GM21717 (cell line): ENCODE data around the gene BTBD9.
"Not testable (repeated sequence)": the region's sequence is repeated elsewhere in the genome, so short reads cannot be mapped to it uniquely, and the experiment has no call there.

Source experiments
- ATAC-seq: cut with Tn5 transposase; IDR thresholded peaks from one replicate; pipeline ENCODE4 v1.9.1; 2021; ENCODE audit warnings: mild to moderate bottlenecking, moderate library complexity; ENCODE audit not compliant: unreplicated experiment

BTBD9 gene

DNA sequence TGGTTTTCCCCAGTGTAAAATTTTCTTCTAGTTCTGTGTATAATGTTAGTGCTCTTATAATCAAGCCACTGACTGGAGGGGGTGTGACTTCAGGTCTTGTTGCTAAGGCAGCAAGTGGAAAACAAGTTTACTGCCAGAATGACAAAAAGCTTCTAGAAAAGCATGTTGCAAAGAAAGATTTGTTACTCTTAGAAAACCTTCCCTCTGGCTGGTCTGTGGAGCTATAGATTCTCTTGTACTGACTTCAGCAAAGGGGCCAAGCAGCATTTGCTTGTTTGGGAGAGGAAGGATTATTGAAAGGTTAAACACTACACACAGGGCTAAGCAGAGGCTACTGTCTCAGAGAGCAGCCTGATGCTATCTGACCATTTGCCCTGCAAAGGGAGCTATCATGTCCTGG lies 288.8 kb downstream of the BTBD9 start:
- ATAC-seq: no peak

DNA sequence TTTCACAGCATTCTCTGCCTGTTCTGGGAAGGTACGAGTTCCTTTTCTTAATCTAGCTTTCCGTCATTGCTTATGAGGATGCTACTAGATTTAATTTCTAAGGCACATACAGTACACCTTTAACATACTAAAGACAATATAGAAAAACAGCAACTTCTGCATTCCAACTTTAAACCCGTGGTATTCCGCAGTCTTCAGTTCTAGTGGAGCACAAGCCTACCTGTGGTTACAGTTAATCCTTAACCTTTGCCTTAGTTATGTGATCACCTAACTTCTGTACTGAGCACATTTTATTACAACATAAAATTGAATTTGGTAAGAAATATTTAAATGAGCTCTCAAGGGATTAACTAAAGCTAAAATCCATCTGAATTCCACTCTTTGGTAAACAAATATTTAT lies 289.5 kb downstream of the BTBD9 start:
- no peak for ATAC-seq

DNA sequence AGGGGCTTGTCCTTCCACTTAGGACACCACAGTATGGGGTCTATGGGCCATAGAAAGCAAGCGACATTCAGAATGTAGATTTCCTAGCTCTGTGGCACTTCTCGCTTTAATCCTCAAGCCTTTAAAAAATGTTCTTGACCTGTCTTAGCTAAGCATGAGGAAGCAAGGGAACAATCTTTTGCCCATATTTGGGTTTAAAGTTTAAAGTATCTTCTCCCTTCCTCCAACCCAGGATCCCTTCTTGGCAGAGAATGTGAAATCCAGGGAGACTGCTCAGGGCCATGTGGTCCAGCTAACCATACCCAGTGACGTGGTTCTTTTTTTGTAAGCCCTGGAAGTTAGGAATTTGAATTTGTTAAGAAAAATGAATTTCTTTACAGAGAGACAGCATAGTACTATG lies 289.9 kb downstream of the BTBD9 start:
- ATAC-seq: no peak

DNA sequence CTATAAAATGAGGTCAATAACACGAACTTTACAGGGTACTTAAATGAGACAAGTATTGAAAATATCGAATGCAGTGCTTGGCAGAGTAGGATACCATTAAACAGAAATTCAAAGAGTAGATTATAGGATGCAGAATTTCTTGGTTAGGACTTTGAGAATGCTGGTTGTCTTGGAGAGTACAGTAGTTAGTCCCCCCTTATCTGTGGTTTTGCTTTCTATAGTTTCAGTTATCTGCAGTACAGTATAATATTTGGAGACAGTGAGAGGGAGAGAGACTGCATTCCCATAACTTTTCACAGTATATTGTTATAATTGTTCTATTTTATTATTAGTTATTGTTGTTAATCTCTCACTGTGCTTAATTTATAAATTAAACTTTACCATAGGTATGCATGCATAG lies 290.5 kb downstream of the BTBD9 start:
- ATAC-seq: no peak

DNA sequence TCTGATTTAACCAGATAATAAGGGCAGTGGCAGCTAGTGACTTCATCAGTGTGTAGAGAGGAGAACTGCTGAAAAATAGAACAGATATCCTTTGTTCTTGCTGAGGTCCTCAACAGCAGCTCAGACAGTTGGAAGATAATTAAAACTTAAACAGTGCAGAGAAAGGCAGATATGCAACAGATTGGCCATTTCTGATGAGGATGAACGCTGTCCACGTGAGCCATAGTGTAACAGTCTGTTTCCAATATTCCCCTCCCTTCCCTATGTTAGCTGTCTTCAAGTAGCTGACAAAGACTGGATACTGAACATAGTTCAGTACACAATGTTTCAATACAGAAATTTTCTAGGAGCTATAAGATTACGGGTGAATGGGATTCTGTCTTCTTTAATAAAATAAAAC lies 291.4 kb downstream of the BTBD9 start:
- ATAC-seq: no peak

DNA sequence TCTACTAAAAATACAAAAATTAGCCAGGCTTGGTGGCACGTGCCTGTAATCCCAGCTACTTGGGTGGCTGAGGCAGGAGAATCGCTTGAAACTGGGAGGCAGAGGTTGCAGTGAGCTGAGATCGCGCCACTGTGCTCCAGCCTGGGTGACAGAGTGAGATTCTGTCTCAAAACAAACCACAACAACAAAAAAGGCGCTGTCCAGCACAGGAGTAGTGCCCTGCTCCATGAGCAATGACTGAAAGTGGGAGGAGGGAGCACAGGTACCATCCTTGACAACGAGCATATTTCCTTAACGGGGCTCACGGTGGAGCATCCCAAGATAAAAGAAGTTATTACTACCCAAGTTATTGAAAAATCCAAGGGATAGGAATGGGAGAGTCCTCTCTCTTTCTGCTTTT lies 291.9 kb downstream of the BTBD9 start:
- not testable (repeated sequence) for ATAC-seq

DNA sequence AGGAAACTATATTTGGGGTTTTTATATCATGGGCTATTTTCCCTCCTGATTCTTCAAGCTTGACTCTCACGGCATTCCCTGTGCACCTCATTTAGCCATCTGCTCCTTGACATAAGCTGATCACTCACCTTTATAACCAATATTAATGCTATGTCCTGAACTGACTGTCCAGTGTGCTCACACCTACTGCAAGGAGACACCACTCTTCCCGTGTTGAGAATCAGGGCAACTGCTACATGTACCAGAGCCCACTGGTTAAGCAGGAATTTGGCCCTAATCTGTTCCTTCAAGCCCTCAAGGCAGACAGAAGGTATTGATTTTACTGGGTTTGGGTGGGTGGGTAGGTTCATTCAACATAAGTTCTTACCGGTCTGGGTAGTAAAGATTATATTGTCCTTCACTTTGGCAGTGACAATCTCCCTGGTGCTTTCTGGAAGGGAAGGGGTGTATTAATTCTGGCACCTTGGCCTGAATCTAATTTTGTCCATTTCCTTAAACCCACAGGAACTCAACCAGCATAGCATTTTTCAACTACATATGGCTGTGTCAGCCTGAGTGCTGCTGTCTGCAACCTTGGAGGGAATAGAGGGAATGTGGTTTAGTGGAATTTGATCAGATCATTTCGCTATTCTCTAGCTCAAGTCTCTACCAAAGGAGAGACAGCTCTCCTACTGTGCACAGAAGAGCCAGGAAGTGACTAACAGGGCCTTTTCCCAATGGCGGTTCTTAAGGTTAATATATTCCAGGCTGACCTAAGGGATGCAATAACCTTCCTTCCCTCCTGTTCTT lies 293.2 kb downstream of the BTBD9 start:
- ATAC-seq: no peak

DNA sequence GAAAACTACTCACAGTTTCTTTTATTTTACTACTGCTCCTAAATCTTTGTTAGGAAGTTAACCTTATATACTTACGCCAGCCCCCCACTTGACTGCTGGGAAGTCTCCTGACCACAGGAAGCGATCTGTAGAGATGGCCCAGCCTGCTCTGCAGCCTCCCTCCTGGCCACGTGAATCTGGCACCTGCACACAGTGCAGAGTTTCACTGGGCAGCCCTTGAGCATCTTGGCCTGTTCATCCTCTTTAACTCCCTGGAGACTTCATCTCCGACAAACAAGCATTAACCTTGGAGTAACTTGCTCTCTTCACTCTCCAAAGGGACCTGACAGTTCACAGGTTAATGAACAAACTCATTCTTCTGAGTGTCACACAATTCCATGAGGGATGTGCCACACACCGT lies 294.1 kb downstream of the BTBD9 start:
- ATAC-seq: no peak

DNA sequence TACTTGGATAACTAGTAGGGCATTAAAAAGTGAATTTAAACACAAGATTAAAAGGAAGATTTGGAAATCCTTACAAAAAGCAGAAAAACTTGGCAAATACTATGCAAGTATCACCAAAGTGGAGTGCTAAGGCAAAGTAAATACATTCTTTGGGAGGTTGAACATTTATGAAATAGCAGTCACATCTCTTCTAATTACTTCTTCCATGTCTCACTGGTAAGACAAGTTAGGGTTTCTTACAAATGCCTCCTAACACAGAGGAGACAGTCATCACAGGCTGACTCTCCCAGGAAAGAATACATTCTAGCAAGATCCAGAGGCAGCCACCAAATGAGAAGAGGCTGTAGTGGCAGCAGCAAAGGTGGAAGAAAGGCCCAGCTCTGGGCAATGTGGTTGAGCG lies 298.2 kb downstream of the BTBD9 start:
- no peak for ATAC-seq

DNA sequence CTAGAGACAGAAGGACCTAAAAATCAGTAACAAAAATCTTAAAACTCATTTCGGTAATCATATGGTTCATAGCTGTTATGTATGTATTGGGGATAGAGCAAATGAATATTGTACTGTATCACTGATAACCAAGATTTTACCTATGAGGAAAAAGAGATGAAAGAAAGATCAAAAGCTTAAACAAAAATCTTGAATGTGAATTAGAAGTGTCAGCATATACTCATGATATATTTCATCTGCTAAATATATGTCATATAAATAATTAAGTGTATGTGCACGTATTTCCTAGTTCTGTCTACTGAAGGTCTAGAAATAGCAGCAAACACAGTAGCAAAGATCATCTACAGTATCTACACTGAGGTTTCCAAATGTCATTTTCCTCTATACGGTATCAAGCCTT lies 299.8 kb downstream of the BTBD9 start:
- no peak for ATAC-seq

DNA sequence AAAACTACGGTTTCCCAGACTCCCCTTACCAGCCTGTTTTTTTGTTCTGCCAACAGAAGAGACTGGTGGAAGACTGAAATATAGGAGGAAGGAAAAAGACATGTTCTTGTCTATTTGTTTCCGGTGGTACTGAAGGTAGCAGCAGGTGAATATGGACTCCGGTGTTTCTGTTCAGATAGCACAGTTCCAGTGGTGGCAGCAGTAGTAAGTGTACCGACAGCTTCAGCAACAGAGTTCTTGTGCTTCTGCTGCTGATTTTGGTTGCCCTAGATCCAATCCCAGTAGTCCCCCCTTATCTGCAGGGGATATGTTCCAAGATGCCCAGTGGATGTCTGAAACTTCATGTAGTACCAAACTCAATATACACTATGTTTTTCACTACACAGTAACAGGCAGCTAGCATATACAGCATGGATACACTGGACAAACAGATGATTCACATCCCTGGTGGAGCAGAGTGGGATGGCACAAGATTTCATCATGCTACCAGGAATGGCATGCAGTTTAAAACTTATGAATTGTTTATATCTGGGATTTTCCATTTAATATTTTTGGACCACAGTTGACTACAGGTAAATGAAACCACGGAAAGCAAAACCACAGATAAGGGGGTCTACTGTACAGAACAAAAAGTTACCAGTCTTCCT lies 301.8 kb downstream of the BTBD9 start:
- ATAC-seq: no peak

DNA sequence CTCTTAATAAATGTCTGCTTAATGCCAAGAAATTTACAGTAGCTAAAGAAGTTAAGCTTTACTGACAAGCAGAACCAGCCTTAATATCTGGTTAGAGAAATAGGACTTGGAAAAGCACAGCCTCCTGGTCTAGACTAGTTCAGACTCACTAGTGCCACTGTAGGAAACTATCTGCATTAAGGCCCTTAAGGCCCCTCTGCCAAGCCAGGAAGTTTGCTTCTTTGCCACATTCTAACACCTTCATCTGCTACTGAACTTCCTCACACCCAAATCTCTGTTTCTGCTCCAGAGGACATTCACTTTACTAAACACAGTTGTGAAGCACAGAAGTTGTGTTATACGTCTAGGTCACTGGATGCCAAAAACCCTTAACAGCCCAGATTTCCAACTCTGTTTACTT lies 302.8 kb downstream of the BTBD9 start:
- no peak for ATAC-seq

DNA sequence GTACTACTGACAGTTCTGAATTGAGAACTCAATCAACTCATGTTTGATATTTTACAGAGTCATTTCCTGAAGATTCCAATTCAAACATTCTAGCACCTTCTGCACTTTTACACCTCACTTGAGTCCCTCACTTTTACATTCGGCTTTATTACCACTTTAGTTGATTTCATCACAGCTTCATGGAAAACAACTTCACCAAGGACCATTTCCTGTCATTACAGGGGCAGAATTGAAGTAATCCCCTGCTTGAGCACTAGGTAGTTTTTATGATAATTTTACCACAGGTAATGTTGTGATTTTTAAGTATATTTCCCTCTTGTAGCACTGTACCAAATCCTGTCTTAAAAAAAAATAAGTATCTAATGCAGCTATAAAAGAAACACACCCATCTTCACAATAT lies 312.9 kb downstream of the BTBD9 start:
- ATAC-seq: no peak

DNA sequence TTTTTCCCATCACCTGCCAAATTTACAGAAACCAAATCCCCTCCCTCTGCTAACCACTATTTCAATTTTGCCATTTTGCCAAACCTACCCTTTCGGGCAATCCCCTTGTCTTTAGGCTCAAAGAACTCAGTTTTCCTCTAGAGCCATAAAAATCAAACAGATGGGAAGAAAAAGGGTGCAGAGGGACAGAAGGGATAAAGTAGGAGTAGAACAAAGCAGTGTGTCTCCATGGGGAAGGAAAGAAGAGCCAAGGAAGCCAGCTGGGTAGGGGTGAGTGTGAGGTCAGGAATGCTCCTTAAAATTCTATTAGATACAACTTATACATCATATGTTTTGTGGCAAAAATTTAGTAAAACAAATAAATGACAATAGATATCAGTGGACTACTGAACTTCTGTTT lies 316.5 kb downstream of the BTBD9 start:
- ATAC-seq: no peak

DNA sequence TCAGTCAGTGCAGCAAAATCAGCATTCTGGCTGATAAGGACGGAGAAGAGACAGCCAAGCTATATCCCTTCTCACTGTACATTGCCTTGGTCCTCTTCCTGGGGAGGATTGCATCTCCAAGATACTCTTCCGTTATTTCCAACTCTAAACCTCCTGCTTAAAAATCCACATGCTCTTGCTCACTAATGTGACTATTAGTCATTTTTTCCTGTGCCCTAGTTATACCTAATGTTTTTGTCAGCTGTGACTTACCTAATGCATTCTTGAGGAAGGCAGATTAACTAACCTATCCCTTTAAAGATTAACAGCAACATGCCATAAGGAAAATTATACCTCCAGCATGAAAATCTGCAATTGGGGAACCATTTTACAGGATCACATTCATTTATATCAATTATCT lies 317.6 kb downstream of the BTBD9 start:
- ATAC-seq: no peak

DNA sequence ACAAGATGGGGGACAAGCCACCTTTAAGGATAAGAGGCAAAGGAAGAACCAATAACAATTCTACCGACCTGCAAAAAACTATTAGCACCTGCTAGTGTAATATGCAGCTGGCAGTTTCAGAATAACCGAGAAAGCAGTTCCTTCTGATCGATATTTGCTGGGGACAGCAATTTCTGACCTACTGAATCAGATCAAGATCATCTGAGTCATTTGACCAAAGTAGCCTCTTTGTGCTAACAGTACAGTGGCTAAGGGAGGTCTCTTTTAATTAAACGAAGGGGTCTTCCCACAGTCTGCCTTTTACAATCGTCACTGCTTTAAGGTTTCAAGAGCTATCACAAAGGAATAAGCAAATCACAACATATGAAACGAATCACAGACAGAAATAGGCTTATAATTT lies 318.9 kb downstream of the BTBD9 start:
- peak; percentile 65 for ATAC-seq

DNA sequence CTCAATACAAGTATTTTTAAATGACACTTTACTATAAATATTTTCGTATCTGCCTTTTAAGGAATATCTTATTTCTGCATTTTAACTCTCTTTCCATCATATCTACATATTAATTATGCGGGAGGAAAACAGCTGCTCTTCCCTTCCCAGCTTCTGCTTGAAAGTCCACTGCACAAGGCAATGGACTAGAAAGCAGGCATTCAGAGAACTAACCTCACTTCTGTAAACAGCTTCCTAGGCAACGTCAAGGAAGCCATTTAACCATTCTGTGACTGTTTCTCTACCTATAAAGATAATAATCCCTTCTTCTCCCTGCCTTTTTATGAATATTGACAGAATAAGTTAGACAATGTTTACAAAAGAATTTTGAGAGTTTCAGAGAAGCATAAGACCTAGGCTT lies 319.4 kb downstream of the BTBD9 start:
- ATAC-seq: no peak

DNA sequence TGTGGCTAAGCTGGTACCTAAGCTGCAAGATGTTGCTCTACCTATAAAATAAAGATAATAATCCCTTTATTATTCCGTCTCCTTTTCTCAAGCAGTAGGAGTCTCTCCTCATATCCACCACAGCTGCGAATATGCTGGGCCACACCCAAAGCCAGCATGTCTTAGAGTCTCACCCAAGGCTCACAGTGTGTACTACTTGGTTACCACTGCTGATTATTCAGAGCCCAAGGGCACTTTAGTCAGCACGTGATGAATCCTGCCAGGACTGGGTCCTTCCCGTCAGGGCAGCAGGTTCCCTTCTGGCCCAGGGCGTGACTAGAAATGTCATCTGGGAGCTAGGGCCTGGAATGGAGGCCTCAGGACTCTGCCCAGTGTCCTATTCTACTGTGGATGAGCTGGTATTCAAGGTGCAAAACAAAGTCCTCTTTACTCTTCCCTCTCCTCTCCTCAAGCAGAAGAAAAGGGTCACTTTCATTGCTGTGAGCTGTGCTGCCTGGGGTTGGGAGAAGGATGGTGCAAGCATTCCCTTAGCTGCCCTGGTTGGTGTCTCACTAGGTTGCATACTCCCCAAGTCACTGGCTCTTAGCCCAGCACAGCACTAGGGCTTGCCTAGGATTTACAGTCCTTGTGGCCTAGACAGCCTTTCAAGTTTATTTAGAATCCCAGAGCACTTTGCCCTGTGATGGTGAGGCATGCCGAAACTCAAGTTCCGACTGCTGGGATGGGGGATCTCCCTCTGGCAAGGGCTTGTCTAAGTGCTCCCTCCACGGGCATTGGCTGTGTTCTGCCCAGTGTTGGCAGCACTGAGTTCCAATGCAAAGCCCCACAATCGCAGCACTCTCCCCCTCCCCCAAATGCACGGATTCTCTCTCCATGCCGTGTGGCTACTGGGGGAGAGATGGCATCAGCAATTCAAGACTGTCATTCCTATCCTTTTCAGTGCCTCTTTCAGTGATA lies 320.2 kb downstream of the BTBD9 start:
- ATAC-seq: no peak

DNA sequence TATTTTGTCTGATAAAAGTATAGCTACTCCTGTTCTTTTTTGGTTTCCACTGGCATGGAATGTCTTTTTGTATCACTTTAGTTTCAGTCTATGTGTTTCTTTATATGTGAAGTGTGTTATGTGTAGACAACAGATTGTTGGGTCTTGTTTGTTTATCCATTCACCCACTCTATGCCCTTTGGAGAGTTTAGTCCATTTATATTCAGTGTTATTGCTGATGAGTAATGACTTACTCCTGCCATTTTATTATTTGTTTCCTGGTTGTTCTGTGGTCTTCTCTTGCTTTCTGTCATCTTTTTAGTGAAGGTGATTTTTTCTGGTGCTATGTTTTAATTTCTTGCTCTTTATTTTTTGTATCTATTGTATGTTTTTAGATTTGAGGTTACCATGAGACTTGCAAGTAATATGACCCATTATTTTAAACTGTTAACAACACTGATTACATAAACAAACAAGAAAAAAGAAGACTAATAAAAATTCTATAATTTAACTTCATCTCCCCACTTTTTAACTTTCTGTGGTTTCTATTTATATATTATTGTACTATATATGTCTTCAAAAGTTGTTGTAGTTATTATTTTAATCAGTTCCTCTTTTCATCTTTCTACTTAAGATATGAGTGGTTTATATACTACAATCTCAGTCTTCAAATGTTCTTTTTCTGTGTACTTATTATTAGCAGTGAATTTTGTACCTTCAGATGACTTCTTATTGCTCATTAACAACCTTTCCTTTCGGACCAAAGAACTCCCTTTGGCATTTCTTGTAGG lies 323.4 kb downstream of the BTBD9 start:
- peak; percentile 51 for ATAC-seq

DNA sequence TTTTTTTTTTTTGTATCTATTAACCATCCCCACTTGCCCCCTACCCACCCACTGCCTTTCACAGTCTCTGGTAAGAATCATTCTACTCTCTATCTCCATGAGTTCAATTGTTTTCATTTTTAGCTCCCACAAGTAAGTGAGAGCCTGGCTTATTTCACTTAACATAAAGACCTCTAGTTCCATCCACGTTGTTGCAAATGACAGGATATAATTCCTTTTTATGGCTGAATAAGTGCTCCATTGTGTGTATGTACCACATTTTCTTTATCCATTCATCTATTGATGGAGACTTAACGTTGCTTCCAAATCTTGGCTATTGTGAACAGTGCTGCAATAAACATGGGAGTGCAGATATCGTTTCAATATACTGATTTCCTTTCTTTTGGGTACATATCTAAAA lies 328.5 kb downstream of the BTBD9 start:
- ATAC-seq: no peak

DNA sequence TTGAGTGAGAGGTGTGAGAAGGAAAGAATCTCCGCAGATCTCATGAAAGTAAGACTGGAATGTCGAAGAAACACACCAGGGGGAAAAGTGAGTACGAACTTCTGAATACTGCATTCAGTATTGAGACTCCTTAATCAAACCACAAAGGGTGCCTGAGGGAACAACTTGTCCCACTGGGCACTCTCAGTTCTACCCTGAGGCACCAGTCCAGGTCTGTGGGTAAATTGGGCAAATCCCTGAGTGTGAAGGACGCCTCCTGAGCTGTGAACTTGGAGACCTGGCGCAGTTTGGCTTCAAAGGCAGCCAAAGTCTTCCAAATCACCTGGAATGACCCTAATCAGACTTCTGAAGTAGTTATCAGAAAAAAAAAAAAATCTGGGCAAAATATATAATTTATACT lies 329.7 kb downstream of the BTBD9 start:
- ATAC-seq: no peak
